Measurements from ENCODE around the gene SLFN11.
"Not testable (repeated sequence)": the region's sequence is repeated elsewhere in the genome, so short reads cannot be mapped to it uniquely, and the experiment has no call there.

The SLFN11 gene

GRCh38 chr17:35373534-35373983 lies at the start of gene SLFN11:
Gene SLFN11, minus strand, starts transcription at chr17:35373621. Its CDS starts 9,814 bp downstream, at chr17:35363807.
- DNase-seq, result peak; percentile 42 to 53

GRCh38 chr17:35421069-35421468 lies 47.6 kb upstream of the SLFN11 start:
- DNase-seq, result not testable (repeated sequence)

- no peak for DNase-seq
Measured at GRCh38 chr17:35416659-35417058, 43.2 kb upstream of the SLFN11 start.

GRCh38 chr17:35414707-35415106 lies 41.3 kb upstream of the SLFN11 start:
- not testable (repeated sequence) for DNase-seq

GRCh38 chr17:35414247-35414646 lies 40.8 kb upstream of the SLFN11 start:
- DNase-seq, result no peak

- DNase-seq, result no peak
Measured at GRCh38 chr17:35407531-35407930, 34.1 kb upstream of the SLFN11 start.

GRCh38 chr17:35406568-35406967 lies 33.1 kb upstream of the SLFN11 start:
- no peak for DNase-seq

- no peak for DNase-seq
Measured at GRCh38 chr17:35404360-35404759, 30.9 kb upstream of the SLFN11 start.

- not testable (repeated sequence) for DNase-seq
Measured at GRCh38 chr17:35393783-35394182, 20.4 kb upstream of the SLFN11 start.

GRCh38 chr17:35390663-35391062 lies 17.2 kb upstream of the SLFN11 start:
- DNase-seq, result no peak

- DNase-seq, result no peak
Measured at GRCh38 chr17:35390156-35390555, 16.7 kb upstream of the SLFN11 start.

GRCh38 chr17:35387496-35387895 lies 14.1 kb upstream of the SLFN11 start:
- no peak for DNase-seq

- DNase-seq, result no peak
Measured at GRCh38 chr17:35377706-35378105, 4.3 kb upstream of the SLFN11 start.

- DNase-seq, result no peak
Measured at GRCh38 chr17:35377068-35377467, 3.6 kb upstream of the SLFN11 start.

- peak in 1 of 2 donors; percentile 18 for DNase-seq
Measured at GRCh38 chr17:35376245-35376644, 2.8 kb upstream of the SLFN11 start.

GRCh38 chr17:35374766-35375344 lies 1.4 kb upstream of the SLFN11 start:
- no peak for DNase-seq

- DNase-seq, result peak; percentile 18 to 44
Measured at GRCh38 chr17:35373984-35374765, 754 bp upstream of the SLFN11 start.

- no peak for DNase-seq
Measured at GRCh38 chr17:35372846-35373533, 431 bp downstream of the SLFN11 start.

GRCh38 chr17:35371934-35372333 lies 1.5 kb downstream of the SLFN11 start:
- no peak for DNase-seq

GRCh38 chr17:35368081-35368830 lies 5.2 kb downstream of the SLFN11 start:
- DNase-seq, result peak in 1 of 2 donors; percentile 90

- no peak for DNase-seq
Measured at GRCh38 chr17:35361027-35361426, 12.4 kb downstream of the SLFN11 start.

- DNase-seq, result no peak
Measured at GRCh38 chr17:35359398-35359797, 14.0 kb downstream of the SLFN11 start.

- DNase-seq, result no peak
Measured at GRCh38 chr17:35352284-35352683, 21.1 kb downstream of the SLFN11 start.
